Measurements from ENCODE around the gene CRMP1.
A peak's percentile ranks its signal among the peaks of the same experiment; 100 is the strongest.

GRCh38 chr4:5824635-5825034 is 68.3 kb downstream of the CRMP1 start:
- TF ChIP-seq POLR2A (IDR thresholded peaks at IDR 0.05) = no peak
- TF ChIP-seq CTCF (IDR thresholded peaks at IDR 0.05) = peak in 2 of 6 experiments; percentile 13 to 33

All from thyroid gland (tissue), 4 donors.